KBM-7 (cell line): ENCODE measurements around the gene RAB41.
"Not testable (repeated sequence)": the region's sequence is repeated elsewhere in the genome, so short reads cannot be mapped to it uniquely, and the experiment has no call there.

Source experiments
- DNase-seq: peaks from one replicate; pipeline ENCODE4 v3.0.0-alpha.2; 2015
- in situ Hi-C: fragments of 300-500 bp; cut with MboI; formaldehyde crosslinking; loops from 2 replicates; pipeline ENCODE4 v1.14.3; 2020; ENCODE audit warnings: low sequenced_read_pairs, low pct_unique_long_range_greater_than_20kb, mixed read lengths

Gene RAB41

DNA sequence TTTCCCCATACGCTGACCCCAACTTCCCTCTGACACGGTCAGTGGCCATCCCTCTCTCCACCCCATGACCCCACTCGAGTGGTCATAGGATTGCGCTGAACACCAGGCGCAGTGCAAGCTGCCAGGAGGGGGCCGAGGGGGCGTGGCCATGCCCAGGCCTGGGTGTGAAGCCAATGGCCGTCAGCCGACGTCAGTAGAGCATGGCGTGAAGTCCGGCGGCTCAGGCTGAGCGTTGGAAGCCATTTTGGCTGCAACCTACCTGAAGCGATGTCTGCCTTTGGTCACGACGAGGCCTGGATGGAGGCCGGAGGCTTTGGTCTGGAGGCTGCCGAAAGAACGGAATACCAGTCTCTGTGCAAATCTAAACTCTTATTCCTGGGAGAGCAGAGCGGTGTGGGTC is at the start of gene RAB41:
TSS of gene RAB41 (plus strand) at position 222 of the 400 bp plus-strand sequence. CDS start at position 268, 46 bp downstream.
- in situ Hi-C loops = no loop called here
- DNase-seq = no peak

DNA sequence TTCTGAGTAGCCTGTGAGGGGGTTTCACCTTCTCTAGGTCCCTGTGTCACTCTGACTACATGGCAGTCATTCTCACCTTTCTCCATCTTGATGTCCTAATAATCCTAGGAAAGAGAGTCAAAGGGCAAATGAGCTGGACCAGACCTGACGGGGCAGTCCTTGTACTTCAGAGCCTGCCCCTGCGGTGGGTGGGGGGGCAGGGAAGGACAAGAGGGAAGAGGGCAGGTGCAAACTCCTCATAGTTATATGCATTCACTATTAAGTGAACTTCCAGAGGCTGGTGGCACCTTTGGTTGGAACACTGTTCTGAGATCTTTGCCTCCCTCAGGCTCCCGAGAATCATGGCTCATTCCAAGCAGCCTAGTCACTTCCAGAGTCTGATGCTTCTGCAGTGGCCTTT is 47.6 kb upstream of the RAB41 start, which contains the start of gene AWAT1:
TSS of gene AWAT1 (plus strand) at position 301 of the 400 bp plus-strand sequence. CDS start at position 342, 41 bp downstream.
- no peak for DNase-seq
- in situ Hi-C loops = no loop called here

- in situ Hi-C loops = no loop called here
- DNase-seq = no peak
Observed at GRCh38 chrX:70240751-70241150, 41.2 kb upstream of the RAB41 start.

DNA sequence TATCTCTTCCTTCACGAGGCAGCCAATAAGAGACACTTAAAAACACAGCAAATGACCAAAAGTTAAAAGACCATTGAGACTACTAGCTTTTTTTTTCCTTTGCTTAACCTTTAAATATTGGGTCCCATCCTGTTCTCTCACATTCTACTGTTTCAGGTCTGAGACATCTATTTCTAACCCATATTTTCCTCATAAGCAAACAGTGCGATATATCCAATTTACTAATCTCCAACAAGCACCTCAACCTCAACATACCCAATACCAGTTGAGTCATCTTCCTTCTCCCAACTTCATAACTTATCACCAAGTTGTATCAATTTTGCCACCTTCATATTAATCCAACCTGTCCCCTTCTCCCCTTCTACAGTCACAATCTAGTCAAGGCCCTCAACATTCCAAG is 40.5 kb upstream of the RAB41 start:
- DNase-seq = no peak
- in situ Hi-C loops = no loop called here

GRCh38 chrX:70243601-70244000 is 38.4 kb upstream of the RAB41 start:
- in situ Hi-C loops, DNase-seq: not testable (repeated sequence)

DNA sequence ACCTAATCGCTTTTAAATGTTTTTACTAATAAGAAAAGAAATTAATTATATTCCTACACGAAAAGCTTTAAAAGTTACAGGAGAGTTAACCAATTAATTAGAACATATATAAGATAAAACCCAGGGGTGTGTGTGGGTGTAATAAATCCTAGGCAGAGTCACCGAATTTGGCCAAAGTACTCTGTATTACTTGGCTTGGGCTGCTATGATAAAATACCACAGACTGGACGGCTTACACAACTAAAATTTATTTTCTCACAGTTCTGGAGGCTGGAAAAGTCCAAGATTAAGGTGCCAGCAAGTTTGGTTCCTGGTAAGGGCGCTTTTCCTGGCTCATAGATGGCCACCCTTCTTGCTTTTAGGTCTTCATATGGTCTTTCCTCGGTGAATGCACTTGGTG is 37.1 kb upstream of the RAB41 start:
- in situ Hi-C loops = no loop called here

GRCh38 chrX:70247252-70247651 is 34.7 kb upstream of the RAB41 start:
- in situ Hi-C loops = no loop called here
- no peak for DNase-seq

More for the DNA sequence above, 37.1 kb upstream of the RAB41 start:
- no peak for DNase-seq

DNA sequence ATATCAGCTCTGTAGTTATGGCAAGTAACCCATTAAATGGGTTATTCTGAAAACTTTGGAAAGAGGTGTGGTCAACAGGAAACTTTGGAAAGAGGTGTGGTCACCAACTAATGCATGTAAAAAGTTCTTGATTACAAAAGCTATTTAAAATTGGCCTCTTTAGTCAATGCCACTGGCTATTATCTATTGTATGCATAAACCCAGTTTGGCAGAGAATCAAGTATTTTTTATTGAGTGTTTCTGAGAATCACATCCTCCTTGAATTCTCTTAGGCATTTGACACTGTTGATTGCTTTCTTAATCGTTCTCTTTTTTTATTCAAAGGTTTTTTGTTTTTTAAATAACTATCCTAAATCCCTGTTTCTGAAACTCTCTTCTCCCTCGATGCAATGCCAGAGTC is 29.5 kb upstream of the RAB41 start:
- in situ Hi-C loops = no loop called here
- DNase-seq = no peak

GRCh38 chrX:70253377-70254062 is 28.5 kb upstream of the RAB41 start:
- no peak for DNase-seq
- in situ Hi-C loops = no loop called here

DNA sequence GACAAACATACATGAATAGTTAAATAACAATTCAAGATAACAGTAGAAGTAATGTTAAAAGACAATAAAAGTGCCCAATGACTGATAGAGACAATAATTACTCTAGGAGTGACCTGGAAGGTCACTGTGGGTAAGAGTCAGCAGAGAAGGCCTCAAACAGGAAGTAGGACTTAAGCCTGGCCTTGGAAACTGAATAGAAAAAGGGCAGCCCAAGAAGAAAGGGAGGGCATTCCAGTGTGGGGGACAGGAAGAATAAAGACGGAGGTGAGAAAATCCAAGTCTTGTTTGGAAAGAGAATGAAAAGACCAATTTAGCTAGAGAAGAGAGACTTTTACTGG is 27.9 kb upstream of the RAB41 start:
- in situ Hi-C loops = no loop called here
- no peak for DNase-seq

GRCh38 chrX:70254909-70255308 is 27.1 kb upstream of the RAB41 start:
- DNase-seq = no peak
- in situ Hi-C loops = no loop called here

DNA sequence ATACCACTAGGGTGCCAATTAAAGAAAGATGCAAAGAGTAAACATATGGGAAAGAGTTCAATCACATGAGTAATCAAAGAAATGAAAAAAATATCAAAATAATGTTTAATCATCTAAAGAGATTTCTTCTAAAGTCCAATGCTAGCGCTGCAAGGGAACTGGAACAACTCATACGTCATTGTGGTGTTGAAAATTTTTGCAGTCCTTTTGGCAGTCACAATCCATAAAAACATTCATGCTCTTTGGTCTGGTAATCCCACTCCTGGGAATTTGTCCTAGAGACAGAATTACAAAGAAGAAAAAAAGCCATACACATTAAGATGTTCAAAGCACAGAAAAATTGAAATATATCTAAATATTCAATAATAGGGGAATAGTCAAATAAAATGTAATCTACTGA is 26.5 kb upstream of the RAB41 start:
- no peak for DNase-seq
- in situ Hi-C loops = no loop called here

GRCh38 chrX:70257423-70258288 is 24.3 kb upstream of the RAB41 start:
- no peak for DNase-seq
- in situ Hi-C loops = no loop called here

GRCh38 chrX:70260104-70260503 is 21.9 kb upstream of the RAB41 start, which contains the start of gene P2RY4:
TSS of gene P2RY4 (minus strand) at chrX:70260204. CDS start at chrX:70259624, 580 bp downstream.
- in situ Hi-C loops = no loop called here

DNA sequence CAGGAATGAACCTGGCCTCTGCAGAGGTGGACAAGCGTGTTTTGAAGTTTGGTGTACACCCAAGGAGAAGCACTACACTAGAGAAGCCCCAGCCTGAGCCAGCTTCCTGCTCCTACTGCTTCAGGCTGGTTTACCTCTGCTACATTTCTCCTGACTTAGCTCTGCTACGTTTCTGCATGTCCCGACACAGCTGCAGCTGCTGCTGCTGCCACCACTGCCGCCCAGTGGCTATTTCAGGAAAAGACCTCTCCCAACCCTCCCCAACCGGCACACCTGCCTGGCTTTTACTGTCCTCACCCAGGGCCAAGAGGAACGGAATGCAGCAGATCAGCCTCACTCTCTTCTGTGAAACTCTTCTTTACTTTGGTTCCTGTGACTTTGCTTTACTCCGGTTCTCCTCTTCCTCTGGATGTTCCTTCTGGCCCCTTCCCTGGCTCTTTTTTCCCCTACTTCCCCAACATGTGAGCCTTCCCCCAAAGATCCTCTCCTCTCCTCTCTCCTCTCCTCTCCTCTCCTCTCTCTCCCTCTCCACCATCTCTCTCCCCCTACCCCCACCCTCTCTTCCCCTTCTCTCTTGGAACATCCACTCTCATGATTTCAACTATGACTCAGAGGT is 18.9 kb upstream of the RAB41 start:
- in situ Hi-C loops = no loop called here
- peak; percentile 68 for DNase-seq

More at GRCh38 chrX:70260104-70260503, 21.9 kb upstream of the RAB41 start, which contains the start of gene P2RY4:
- DNase-seq = no peak

GRCh38 chrX:70264784-70265183 is 17.2 kb upstream of the RAB41 start:
- in situ Hi-C loops = no loop called here
- DNase-seq = peak; percentile 5

DNA sequence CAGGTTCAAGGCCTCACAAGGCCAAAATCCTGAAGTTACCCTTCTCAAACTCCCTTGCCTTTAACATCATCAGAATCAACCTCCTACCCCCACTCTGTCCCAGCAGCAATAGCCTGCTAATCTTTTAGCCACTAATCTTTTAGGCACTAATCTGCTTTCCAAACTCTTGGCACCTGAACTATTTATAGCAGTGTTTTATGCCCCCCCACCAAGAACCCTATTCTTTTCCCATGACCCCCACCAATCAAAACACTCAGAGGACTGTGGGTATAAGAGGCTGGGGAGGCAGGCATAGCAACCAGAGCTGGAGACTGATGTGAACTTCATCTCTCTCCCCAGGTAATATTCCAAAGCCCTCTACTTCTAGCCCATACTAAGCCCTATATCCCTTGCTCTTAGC is 13.9 kb upstream of the RAB41 start, which contains the start of gene ARR3:
TSS of gene ARR3 (plus strand) at position 301 of the 400 bp plus-strand sequence. CDS start 1,052 bp downstream, outside the sequence.
- no peak for DNase-seq
- in situ Hi-C loops = no loop called here

GRCh38 chrX:70274029-70274428 is 7.9 kb upstream of the RAB41 start:
- in situ Hi-C loops = not testable (repeated sequence)

GRCh38 chrX:70279081-70279480 is 2.9 kb upstream of the RAB41 start:
- in situ Hi-C loops = no loop called here
- DNase-seq = no peak

More at GRCh38 chrX:70274029-70274428, 7.9 kb upstream of the RAB41 start:
- DNase-seq = peak; percentile 9

GRCh38 chrX:70280573-70280972 is 1.4 kb upstream of the RAB41 start:
- in situ Hi-C loops = no loop called here

More at GRCh38 chrX:70280573-70280972, 1.4 kb upstream of the RAB41 start:
- no peak for DNase-seq
